ENCODE measurements around the gene ACSS3.

The ACSS3 gene

GRCh38 chr12:81303935-81304334 lies 226.1 kb downstream of the ACSS3 start:
- no peak for DNase-seq

Data from central memory CD4-positive, alpha-beta T cell (primary cell).